HUES48 (cell line): ENCODE results near the gene MPPED2.

ENCODE experiments used
- H3K27ac ChIP-seq: one replicate; pipeline ENCODE4 v1.7.0; 2013; ENCODE audit warnings: low read depth, low read length, inconsistent platforms
- H3K27me3 ChIP-seq: 2 replicates; pipeline ENCODE4 v1.6.1; 2013; ENCODE audit warnings: mild to moderate bottlenecking, low read length; ENCODE audit not compliant: control insufficient read depth, insufficient read depth
- H3K36me3 ChIP-seq: 2 replicates; pipeline ENCODE4 v1.6.1; 2013; ENCODE audit warnings: low read length; ENCODE audit not compliant: control insufficient read depth, insufficient read depth
- H3K4me1 ChIP-seq: 2 replicates; pipeline ENCODE4 v1.6.1; 2013; ENCODE audit warnings: mild to moderate bottlenecking, low read length; ENCODE audit not compliant: control insufficient read depth, insufficient read depth
- H3K4me3 ChIP-seq: 2 replicates; pipeline ENCODE4 v1.5.1; 2013; ENCODE audit warnings: mild to moderate bottlenecking, low read depth, low read length
- H3K9ac ChIP-seq: 2 replicates; pipeline ENCODE4 v1.6.1; 2013; ENCODE audit warnings: mild to moderate bottlenecking, low read depth, low read length, moderate library complexity
- H3K9me3 ChIP-seq: 2 replicates; pipeline ENCODE4 v1.6.1; 2013; ENCODE audit warnings: low read length; ENCODE audit not compliant: control insufficient read depth, insufficient read depth

MPPED2 gene

GRCh38 chr11:30422447-30423278, 163.5 kb downstream of the MPPED2 start:
- H3K9me3 ChIP-seq, result no peaks in the 10 kb centered on the region
- H3K27me3 ChIP-seq, result no peaks in the 10 kb centered on the region
- H3K9ac ChIP-seq, result no peak overlapping the region
- H3K4me3 ChIP-seq, result 0 out of 2 replicates have a peak overlapping the region, but pooled peaks have one; percentile 15
- peak overlapping the region; percentile 81 for H3K27ac ChIP-seq
- no peaks in the 10 kb centered on the region for H3K36me3 ChIP-seq
- H3K4me1 ChIP-seq, result peaks cover 31% of the 10 kb centered on the region

GRCh38 chr11:30420233-30420787, 165.8 kb downstream of the MPPED2 start:
- peaks cover 28% of the 10 kb centered on the region for H3K4me1 ChIP-seq
- H3K4me3 ChIP-seq, result no peak overlapping the region
- no peaks in the 10 kb centered on the region for H3K36me3 ChIP-seq
- H3K9me3 ChIP-seq, result no peaks in the 10 kb centered on the region
- H3K27me3 ChIP-seq, result no peaks in the 10 kb centered on the region
- H3K9ac ChIP-seq, result no peak overlapping the region
- no peak overlapping the region for H3K27ac ChIP-seq

- Histone ChIP-seq H3K27me3 (no peaks in the 10 kb centered on the region), H3K4me1 (no peaks in the 10 kb centered on the region), H3K36me3 (no peaks in the 10 kb centered on the region), H3K9ac (no peak overlapping the region), H3K9me3 (no peaks in the 10 kb centered on the region), H3K4me3 (no peak overlapping the region), H3K27ac (no peak overlapping the region)
These were observed 171.3 kb downstream of the MPPED2 start for GRCh38 chr11:30414806-30415205.

DNA sequence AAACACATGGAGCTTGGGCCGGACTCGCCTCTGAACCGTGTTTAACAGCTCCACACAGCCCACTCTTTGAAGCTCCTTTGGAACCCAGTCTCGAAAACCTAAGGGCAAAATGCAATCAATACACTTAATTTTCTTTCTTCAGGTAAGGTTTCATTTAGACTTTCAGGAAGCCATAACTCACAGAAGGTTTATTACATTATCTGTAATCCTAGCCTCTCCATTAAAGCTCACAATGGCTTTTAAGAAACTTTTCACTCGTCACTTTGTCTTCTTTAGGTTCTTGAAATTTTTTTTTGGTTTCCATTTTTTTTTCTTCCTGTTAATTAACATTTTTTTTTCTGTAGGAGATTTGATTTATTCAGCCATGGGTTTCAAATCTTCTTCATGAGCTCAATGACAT, 171.9 kb downstream of the MPPED2 start:
- no peak overlapping the region for H3K9ac ChIP-seq
- H3K27me3 ChIP-seq, result peaks cover under 1% of the 10 kb centered on the region; the same call in 1 of the 2 replicates
- H3K36me3 ChIP-seq, result no peaks in the 10 kb centered on the region
- H3K27ac ChIP-seq, result no peak overlapping the region
- no peaks in the 10 kb centered on the region for H3K9me3 ChIP-seq
- no peaks in the 10 kb centered on the region for H3K4me1 ChIP-seq
- no peak overlapping the region for H3K4me3 ChIP-seq

- Histone ChIP-seq H3K9ac (no peak overlapping the region), H3K27ac (no peak overlapping the region), H3K4me3 (no peak overlapping the region), H3K27me3 (peaks cover 10% of the 10 kb centered on the region; the same call in 1 of the 2 replicates), H3K4me1 (no peaks in the 10 kb centered on the region; the same call in 1 of the 2 replicates), H3K9me3 (no peaks in the 10 kb centered on the region), H3K36me3 (no peaks in the 10 kb centered on the region)
These were observed 173.6 kb downstream of the MPPED2 start for GRCh38 chr11:30412509-30412908.

- H3K27ac ChIP-seq, result no peak overlapping the region
- no peaks in the 10 kb centered on the region for H3K9me3 ChIP-seq
- peaks cover 9% of the 10 kb centered on the region for H3K4me1 ChIP-seq
- H3K36me3 ChIP-seq, result no peaks in the 10 kb centered on the region
- H3K9ac ChIP-seq, result no peak overlapping the region
- no peak overlapping the region for H3K4me3 ChIP-seq
- H3K27me3 ChIP-seq, result peaks cover 16% of the 10 kb centered on the region; the same call in 1 of the 2 replicates
These were observed 174.8 kb downstream of the MPPED2 start for GRCh38 chr11:30411383-30411782.

- Histone ChIP-seq H3K27me3 (peaks cover 32% of the 10 kb centered on the region; the same call in 1 of the 2 replicates), H3K27ac (peak overlapping the region; percentile 42), H3K4me1 (peaks cover 11% of the 10 kb centered on the region), H3K36me3 (no peaks in the 10 kb centered on the region; the same call in 1 of the 2 replicates), H3K9me3 (no peaks in the 10 kb centered on the region), H3K9ac (no peak overlapping the region), H3K4me3 (no peak overlapping the region)
These were observed 179.0 kb downstream of the MPPED2 start for GRCh38 chr11:30406978-30407762.

- Histone ChIP-seq H3K9ac (no peak overlapping the region), H3K27me3 (peaks cover 32% of the 10 kb centered on the region; the same call in 1 of the 2 replicates), H3K36me3 (no peaks in the 10 kb centered on the region; the same call in 1 of the 2 replicates), H3K9me3 (no peaks in the 10 kb centered on the region), H3K4me3 (no peak overlapping the region), H3K4me1 (peaks cover 11% of the 10 kb centered on the region), H3K27ac (no peak overlapping the region)
These were observed 180.8 kb downstream of the MPPED2 start for GRCh38 chr11:30405385-30405784.

DNA sequence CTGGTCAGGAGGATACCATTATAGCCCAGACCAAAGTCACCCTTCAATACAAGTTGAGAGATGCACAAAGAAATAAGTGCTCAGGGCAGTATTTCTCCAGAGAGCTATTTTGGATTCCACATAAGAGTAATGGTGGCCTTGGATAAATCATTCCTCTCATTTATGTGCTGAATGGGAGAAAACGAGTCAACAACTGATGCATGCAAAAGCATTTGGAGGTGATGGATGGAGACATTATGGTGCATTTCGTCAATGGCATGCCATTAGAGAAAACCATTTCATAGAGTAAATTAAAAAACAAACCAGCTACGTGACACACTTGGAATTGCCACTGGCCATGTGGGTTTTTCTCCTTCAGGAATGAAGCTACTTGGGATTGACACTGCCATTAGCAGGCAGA, 182.0 kb downstream of the MPPED2 start:
- Histone ChIP-seq H3K9ac (no peak overlapping the region), H3K4me1 (peaks cover 11% of the 10 kb centered on the region), H3K4me3 (no peak overlapping the region), H3K27me3 (peaks cover 30% of the 10 kb centered on the region; the same call in 1 of the 2 replicates), H3K27ac (no peak overlapping the region), H3K36me3 (no peaks in the 10 kb centered on the region; the same call in 1 of the 2 replicates), H3K9me3 (no peaks in the 10 kb centered on the region)

DNA sequence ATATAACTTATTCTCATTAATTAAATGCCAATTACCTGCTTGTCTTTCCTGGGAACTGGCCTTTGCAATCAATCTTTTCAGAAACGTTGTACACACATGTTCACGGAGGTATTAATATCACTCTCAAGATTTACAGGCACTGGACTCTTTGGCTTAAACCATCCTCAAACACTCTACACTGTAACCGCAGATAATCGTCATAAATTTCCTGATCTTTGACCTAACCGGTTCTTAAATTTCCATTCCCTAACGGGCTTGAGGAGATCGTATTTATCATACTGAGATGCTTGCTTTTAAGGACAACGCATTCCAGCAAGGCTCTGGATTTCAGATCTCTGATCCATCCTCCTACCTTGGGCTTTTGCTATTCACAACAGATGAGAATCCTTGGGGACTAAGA, 190.4 kb downstream of the MPPED2 start:
- Histone ChIP-seq H3K4me1 (no peaks in the 10 kb centered on the region), H3K36me3 (no peaks in the 10 kb centered on the region), H3K27me3 (no peaks in the 10 kb centered on the region), H3K27ac (no peak overlapping the region), H3K9ac (no peak overlapping the region), H3K9me3 (no peaks in the 10 kb centered on the region), H3K4me3 (no peak overlapping the region)
